ENCODE data around the gene IRF2BPL. TPM values are rescaled to one million over a fixed set of nuclear protein-coding genes. Genes with fewer than 3 reads are reported as not detected.

IRF2BPL gene
- total RNA-seq, 1 donor from 2014 or later: 14.5 TPM

- no peak for ATAC-seq (ENCODE audit: low read depth)
- Mint-ChIP-seq H3K27me3 (no peaks in the 10 kb centered on the region), H3K4me1 (peaks cover 53% of the 10 kb centered on the region), H3K9me3 (no peaks in the 10 kb centered on the region), H3K4me3 (peak overlapping the region; percentile 69), H3K36me3 (ENCODE audit: low read depth) (no peaks in the 10 kb centered on the region), H3K27ac (peak overlapping the region; percentile 38)
- TF ChIP-seq CTCF (IDR thresholded peaks at IDR 0.05): no peak
- ChIA-PET POLR2A (interaction anchor here (1.1 to 1.5 kb wide), 2 partner anchors 19 to 82 kb away, joined by 5 read pairs; no protein-coding TSS in a partner anchor), CTCF (interaction anchor here (0.7 to 4.1 kb wide), 5 partner anchors 9 to 139 kb away, joined by 3 to 15 read pairs (median 3); no protein-coding TSS in a partner anchor)
- no peak for DNase-seq
- intact Hi-C loops (cut with micrococcal nuclease): loop anchor here (5.0 to 10.0 kb wide), 2 partner anchors 232 to 571 kb away; partner anchors contain the start of genes ANGEL1 and SPTLC2
Measured at GRCh38 chr14:77043984-77044485, 15.5 kb upstream of the IRF2BPL start.

GRCh38 chr14:77043177-77043983 lies 14.9 kb upstream of the IRF2BPL start:
- H3K27ac Mint-ChIP-seq: peak overlapping the region; percentile 38
- no peaks in the 10 kb centered on the region for H3K9me3 Mint-ChIP-seq
- intact Hi-C loops (cut with micrococcal nuclease): loop anchor here (5.0 to 10.0 kb wide), 2 partner anchors 231 to 571 kb away; partner anchors contain the start of genes ANGEL1 and SPTLC2

GRCh38 chr14:77041881-77042545 lies 13.5 kb upstream of the IRF2BPL start:
- Mint-ChIP-seq H3K4me3 (no peak overlapping the region), H3K36me3 (ENCODE audit: low read depth) (no peaks in the 10 kb centered on the region), H3K27me3 (no peaks in the 10 kb centered on the region), H3K4me1 (peaks cover 72% of the 10 kb centered on the region), H3K9me3 (no peaks in the 10 kb centered on the region), H3K27ac (peak overlapping the region; percentile 36)
- TF ChIP-seq CTCF (IDR thresholded peaks at IDR 0.05): no peak
- DNase-seq: no peak
- intact Hi-C loops (cut with micrococcal nuclease): loop anchor here (5.0 to 10.0 kb wide), 2 partner anchors 230 to 573 kb away; partner anchors contain the start of genes ANGEL1 and SPTLC2
- no peak for ATAC-seq (ENCODE audit: low read depth)
- POLR2A ChIA-PET: interaction anchor here (1.4 to 5.5 kb wide), 3 partner anchors 8 to 80 kb away, joined by 5 to 140 read pairs (median 7); partner anchors contain the start of gene IRF2BPL
- CTCF ChIA-PET: interaction anchor here (0.9 to 4.1 kb wide), 6 partner anchors 11 to 166 kb away, joined by 3 to 15 read pairs (median 4); no protein-coding TSS in a partner anchor

More at GRCh38 chr14:77043177-77043983, 14.9 kb upstream of the IRF2BPL start:
- peaks cover 59% of the 10 kb centered on the region for H3K4me1 Mint-ChIP-seq
- TF ChIP-seq CTCF (IDR thresholded peaks at IDR 0.05): no peak
- H3K27me3 Mint-ChIP-seq: no peaks in the 10 kb centered on the region
- CTCF ChIA-PET: interaction anchor here (0.9 to 4.1 kb wide), 6 partner anchors 9 to 130 kb away, joined by 3 to 15 read pairs (median 3); no protein-coding TSS in a partner anchor
- ATAC-seq (ENCODE audit: low read depth) (no peak), DNase-seq (no peak)
- peak overlapping the region; percentile 69 for H3K4me3 Mint-ChIP-seq
- H3K36me3 Mint-ChIP-seq (ENCODE audit: low read depth): no peaks in the 10 kb centered on the region
- POLR2A ChIA-PET: interaction anchor here (0.6 to 5.5 kb wide), 6 partner anchors 10 to 127 kb away, joined by 3 to 140 read pairs (median 4); partner anchors contain the start of gene IRF2BPL

- ChIA-PET POLR2A (interaction anchor here (0.8 to 5.5 kb wide), 17 partner anchors 12 to 331 kb away, joined by 3 to 140 read pairs (median 7); partner anchors contain the start of gene IRF2BPL), CTCF (interaction anchor here (1.5 to 3.8 kb wide), 4 partner anchors 12 to 165 kb away, joined by 3 to 14 read pairs (median 8); no protein-coding TSS in a partner anchor)
- no peak for ATAC-seq (ENCODE audit: low read depth)
- peaks cover 82% of the 10 kb centered on the region for H3K4me1 Mint-ChIP-seq
- DNase-seq: no peak
- H3K9me3 Mint-ChIP-seq: no peaks in the 10 kb centered on the region
- H3K27me3 Mint-ChIP-seq: no peaks in the 10 kb centered on the region
- intact Hi-C loops (cut with micrococcal nuclease): loop anchor here (1.0 to 10.0 kb wide), 6 partner anchors 9 to 574 kb away; partner anchors contain the start of genes ANGEL1, IRF2BPL and SPTLC2
- H3K4me3 Mint-ChIP-seq: peak overlapping the region; percentile 80
- peak overlapping the region; percentile 96 for H3K27ac Mint-ChIP-seq
- no peaks in the 10 kb centered on the region for H3K36me3 Mint-ChIP-seq (ENCODE audit: low read depth)
- no peak for TF ChIP-seq CTCF (IDR thresholded peaks at IDR 0.05)
Measured at GRCh38 chr14:77040741-77041653, 12.5 kb upstream of the IRF2BPL start.

Data from activated B cell treated with CpG ODN at 0.5 μM for 24 hours (primary cell).